Astrocyte of the spinal cord (primary cell): ENCODE results near the gene CACNB4.

Experiments
- DNase-seq: peaks from one replicate; pipeline ENCODE4 v3.0.0; 2011; ENCODE audit warnings: low read depth, low spot score
- H3K4me3 ChIP-seq: 2 replicates; pipeline ENCODE4 v1.5.1; 2011; ENCODE audit warnings: low read depth, mild to moderate bottlenecking, low read length, moderate library complexity
- in situ Hi-C: cut with HindIII; loops from 2 replicates; pipeline ENCODE4 v1.10.0; 2017; ENCODE audit warnings: low sequenced_read_pairs
- TF ChIP-seq, protein P1 (sequence below): IDR thresholded peaks from 2 replicates; pipeline ENCODE4 v1.5.1; 2012; ENCODE audit warnings: low read depth, mild to moderate bottlenecking, low read length, inconsistent platforms

CACNB4 gene

DNA sequence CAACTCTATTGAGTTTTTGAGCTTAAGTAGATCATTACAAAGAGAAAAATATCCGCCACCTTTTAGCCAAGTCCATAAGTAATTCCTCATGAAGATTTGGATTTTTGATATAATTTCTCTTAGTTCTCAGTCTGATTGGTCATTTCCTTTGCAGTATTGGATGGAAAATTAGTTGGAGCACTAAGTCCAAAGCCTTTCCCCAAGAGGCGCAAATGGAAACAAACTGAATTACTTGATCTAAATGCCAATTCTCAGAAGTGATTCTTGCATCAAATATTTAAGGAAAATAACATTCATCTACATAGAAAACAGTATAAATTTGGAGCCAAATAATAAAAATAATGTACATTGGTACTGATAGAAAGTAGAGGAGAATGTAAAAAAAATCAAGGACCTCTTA, 115.6 kb downstream of the CACNB4 start:
- TF ChIP-seq, protein P1, sequence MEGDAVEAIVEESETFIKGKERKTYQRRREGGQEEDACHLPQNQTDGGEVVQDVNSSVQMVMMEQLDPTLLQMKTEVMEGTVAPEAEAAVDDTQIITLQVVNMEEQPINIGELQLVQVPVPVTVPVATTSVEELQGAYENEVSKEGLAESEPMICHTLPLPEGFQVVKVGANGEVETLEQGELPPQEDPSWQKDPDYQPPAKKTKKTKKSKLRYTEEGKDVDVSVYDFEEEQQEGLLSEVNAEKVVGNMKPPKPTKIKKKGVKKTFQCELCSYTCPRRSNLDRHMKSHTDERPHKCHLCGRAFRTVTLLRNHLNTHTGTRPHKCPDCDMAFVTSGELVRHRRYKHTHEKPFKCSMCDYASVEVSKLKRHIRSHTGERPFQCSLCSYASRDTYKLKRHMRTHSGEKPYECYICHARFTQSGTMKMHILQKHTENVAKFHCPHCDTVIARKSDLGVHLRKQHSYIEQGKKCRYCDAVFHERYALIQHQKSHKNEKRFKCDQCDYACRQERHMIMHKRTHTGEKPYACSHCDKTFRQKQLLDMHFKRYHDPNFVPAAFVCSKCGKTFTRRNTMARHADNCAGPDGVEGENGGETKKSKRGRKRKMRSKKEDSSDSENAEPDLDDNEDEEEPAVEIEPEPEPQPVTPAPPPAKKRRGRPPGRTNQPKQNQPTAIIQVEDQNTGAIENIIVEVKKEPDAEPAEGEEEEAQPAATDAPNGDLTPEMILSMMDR = no peak

DNA sequence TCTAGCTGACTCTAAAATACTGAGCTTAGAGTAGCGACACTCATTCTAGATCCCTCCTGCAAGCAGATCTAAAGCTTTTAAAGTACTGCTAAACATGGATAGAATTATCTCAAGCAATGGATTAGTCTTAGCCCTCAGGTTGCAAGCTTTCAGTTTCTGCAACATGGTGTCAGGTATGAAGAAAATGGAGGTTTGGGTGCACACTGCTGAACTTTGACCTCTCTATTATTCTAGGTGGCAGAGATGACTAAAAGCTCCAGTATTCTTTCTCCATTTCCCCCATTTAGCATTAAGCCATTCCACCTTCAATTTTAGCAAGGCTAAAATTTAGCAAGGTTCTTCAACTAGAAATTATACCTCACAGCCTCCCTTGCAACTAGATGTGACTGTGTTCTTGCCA, 117.0 kb downstream of the CACNB4 start:
- H3K4me3 ChIP-seq = no peak overlapping the region
- in situ Hi-C loops = no loop called here

More for the DNA sequence above, 115.6 kb downstream of the CACNB4 start:
- no peak for DNase-seq
- no peak overlapping the region for H3K4me3 ChIP-seq
- in situ Hi-C loops = no loop called here

DNA sequence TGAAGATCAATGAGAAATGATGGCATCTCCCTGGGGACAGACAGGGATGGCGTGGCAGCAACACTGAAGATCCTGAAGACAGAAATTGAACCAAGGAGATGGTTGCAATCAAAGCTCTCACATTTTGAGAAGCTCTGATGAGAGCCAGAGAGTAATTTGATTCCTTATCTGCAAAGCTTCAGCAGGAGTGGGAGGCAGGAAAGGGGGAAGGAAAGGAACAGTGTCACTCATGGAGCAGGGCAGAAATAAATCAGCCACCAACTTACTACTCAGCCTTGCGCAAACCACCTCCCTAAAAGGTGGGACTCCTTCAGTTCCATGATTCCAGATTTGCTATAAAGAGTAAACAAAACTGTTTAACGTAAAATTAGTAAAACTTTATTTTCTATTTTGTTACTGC, 119.2 kb downstream of the CACNB4 start:
- DNase-seq = no peak
- in situ Hi-C loops = no loop called here
- no peak overlapping the region for H3K4me3 ChIP-seq
- TF ChIP-seq, protein P1 = no peak

More for the DNA sequence above, 117.0 kb downstream of the CACNB4 start:
- no peak for DNase-seq
- TF ChIP-seq, protein P1 = no peak

DNA sequence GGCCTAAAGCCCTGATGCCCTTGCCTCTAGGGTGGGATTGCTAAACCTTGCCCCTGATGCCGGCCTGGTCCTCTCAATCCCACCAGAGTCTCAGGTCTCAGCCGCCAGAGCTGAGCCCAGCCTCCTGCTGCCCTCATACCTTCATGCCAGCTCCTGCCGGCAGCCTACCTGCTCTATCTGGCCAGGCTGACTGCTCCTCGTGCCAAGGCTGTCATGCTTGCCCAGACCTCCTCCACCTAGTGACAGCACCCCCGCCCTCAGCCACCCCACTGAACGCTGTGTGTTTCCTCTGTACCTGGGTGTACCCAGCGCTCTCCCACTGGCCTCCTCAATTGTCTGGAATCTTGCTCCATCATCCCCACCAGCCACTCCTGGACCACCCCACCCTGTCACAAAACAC, 120.1 kb downstream of the CACNB4 start:
- H3K4me3 ChIP-seq = no peak overlapping the region
- TF ChIP-seq, protein P1 = no peak
- no peak for DNase-seq
- in situ Hi-C loops = no loop called here

DNA sequence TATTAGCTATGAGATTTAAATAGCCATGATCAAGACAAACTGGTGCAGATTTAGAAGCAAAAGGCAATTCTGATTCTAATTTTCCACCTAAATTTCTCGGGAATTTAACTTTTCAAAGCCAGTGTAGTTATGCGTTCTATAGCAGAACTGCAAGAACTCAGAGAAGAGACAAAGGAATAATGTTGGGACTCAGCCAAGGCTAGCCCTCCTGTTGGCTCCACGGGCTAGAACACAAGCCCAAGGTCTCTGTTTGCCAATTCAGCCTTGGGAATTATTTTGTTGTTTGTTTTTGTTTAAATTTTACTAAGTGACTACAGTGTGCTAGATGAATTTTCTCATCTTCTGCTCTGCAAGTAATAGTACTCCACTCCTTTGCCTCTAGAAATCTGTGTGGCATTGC, 121.2 kb downstream of the CACNB4 start:
- in situ Hi-C loops = no loop called here
- no peak overlapping the region for H3K4me3 ChIP-seq
- DNase-seq = no peak
- TF ChIP-seq, protein P1 = no peak

DNA sequence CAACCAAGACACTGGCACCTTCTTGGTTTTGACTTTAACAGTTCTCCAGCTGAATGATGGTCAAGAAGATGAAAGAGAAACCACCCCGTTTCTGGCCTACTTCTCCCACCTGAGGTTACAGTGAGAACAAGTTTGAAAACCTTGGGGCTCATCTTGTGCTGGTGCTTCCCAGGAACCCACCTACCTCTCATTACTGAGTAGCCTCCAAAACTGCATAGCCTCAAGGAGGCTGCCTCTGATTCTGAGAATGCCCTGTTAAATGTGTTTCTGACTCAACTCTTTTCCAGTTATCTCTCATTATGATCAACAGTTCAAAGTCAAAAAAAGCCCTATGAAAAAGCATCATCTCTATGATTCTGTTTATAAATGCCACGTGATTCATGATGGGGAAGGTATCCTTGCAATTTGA, 121.9 kb downstream of the CACNB4 start:
- DNase-seq = no peak
- TF ChIP-seq, protein P1 = no peak
- H3K4me3 ChIP-seq = no peak overlapping the region
- in situ Hi-C loops = no loop called here
